SK-N-MC (cell line): ENCODE measurements around the gene DDIT4.

ENCODE experiments used
- EZH2 ChIP-seq: fragments of 200-600 bp; sonication (generic); IDR thresholded peaks from one replicate; pipeline ENCODE4 v1.6.1; 2017; ENCODE audit warnings: antibody characterized with exemption
- FOXP2 ChIP-seq: optimal IDR thresholded peaks from 2 replicates; pipeline ENCODE3; 2011; ENCODE audit warnings: mild to moderate bottlenecking, moderate library complexity; ENCODE audit not compliant: insufficient read depth; ENCODE audit errors: extremely low read length, control extremely low read depth
- POLR2AphosphoS5 ChIP-seq: IDR thresholded peaks from 2 replicates; pipeline ENCODE4 v1.6.1; 2012; ENCODE audit warnings: mild to moderate bottlenecking, low read depth, low read length, borderline replicate concordance

DNA sequence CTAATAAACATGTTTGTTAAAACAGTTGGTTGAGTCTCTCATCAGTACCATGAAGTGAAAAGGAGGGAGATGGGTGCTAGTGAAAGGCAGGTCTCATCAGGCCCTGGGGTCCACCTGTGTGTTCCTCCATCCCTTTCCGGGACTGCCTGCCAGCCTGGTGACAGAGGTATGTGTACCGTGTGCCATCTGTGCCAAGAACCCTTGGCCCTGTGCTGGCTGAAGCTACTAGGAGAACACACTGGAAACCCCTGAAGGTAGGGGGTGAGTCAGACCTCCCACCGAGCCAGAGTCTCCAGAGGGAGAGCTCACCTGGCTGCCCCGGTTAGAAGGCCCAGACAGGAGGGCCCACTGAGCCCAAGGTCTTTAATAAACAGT is 2.3 kb downstream of the DDIT4 start:
- TF ChIP-seq EZH2 (no peak), POLR2AphosphoS5 (no peak), FOXP2 (no peak)
